Head of caudate nucleus (tissue), 42 donors: Measurements from ENCODE around the gene STIP1.

ENCODE experiments used
- DNase-seq, 42 donors: peaks; one replicate each; pipeline versions ENCODE4 v3.0.0 to v3.0.0-alpha.2; 2020 to 2021; ENCODE audit warnings: mixed read lengths in 7 of 42
- intact Hi-C: fragments of 100-400 bp; cut with DNase I; formaldehyde crosslinking; loops from one replicate; pipeline ENCODE4 v1.15.0; 2022

Gene STIP1

GRCh38 chr11:64185693-64186491, at the start of gene STIP1:
TSS of gene STIP1 (plus strand) at chr11:64186171. CDS start at chr11:64186262, 91 bp downstream.
- DNase-seq: peak; percentile 97 to 100 (median 99)
- intact Hi-C loops: no loop called here

GRCh38 chr11:64136765-64137441, 49.1 kb upstream of the STIP1 start:
- intact Hi-C loops: no loop called here
- DNase-seq: no peak

GRCh38 chr11:64138398-64138797, 47.6 kb upstream of the STIP1 start:
- no peak for DNase-seq
- intact Hi-C loops: no loop called here

- no peak for DNase-seq
- intact Hi-C loops: no loop called here
Measured at GRCh38 chr11:64139049-64139448, 46.9 kb upstream of the STIP1 start.

GRCh38 chr11:64140082-64140481, 45.9 kb upstream of the STIP1 start:
- DNase-seq: no peak
- intact Hi-C loops: loop anchor here (10.0 kb wide), 1 partner anchor 45 kb away; no protein-coding TSS in a partner anchor

- intact Hi-C loops: loop anchor here (10.0 kb wide), 1 partner anchor 46 kb away; no protein-coding TSS in a partner anchor
- DNase-seq: peak in 16 of 42 donors; percentile 31 to 70 (median 54)
Measured at GRCh38 chr11:64141081-64141783, 44.7 kb upstream of the STIP1 start.

- intact Hi-C loops: loop anchor here (10.0 kb wide), 1 partner anchor 50 kb away; no protein-coding TSS in a partner anchor
- DNase-seq: no peak
Measured at GRCh38 chr11:64144587-64145472, 41.1 kb upstream of the STIP1 start.

GRCh38 chr11:64146036-64146955, 39.7 kb upstream of the STIP1 start:
- intact Hi-C loops: loop anchor here (10.0 kb wide), 1 partner anchor 51 kb away; no protein-coding TSS in a partner anchor
- peak in 27 of 42 donors; percentile 22 to 84 (median 56) for DNase-seq

- intact Hi-C loops: loop anchor here (2.0 to 10.0 kb wide), 2 partner anchors 54 to 108 kb away; no protein-coding TSS in a partner anchor
- peak; percentile 86 to 97 (median 92) for DNase-seq
Measured at GRCh38 chr11:64148226-64148916, 37.6 kb upstream of the STIP1 start.

- no peak for DNase-seq
- intact Hi-C loops: loop anchor here (2.0 to 10.0 kb wide), 2 partner anchors 54 to 108 kb away; no protein-coding TSS in a partner anchor
Measured at GRCh38 chr11:64148917-64149617, 36.9 kb upstream of the STIP1 start.

GRCh38 chr11:64150051-64150450, 35.9 kb upstream of the STIP1 start:
- intact Hi-C loops: loop anchor here (10.0 kb wide), 1 partner anchor 315 kb away; the partner anchor contains the start of gene MARK2
- no peak for DNase-seq

GRCh38 chr11:64150481-64151239, 35.3 kb upstream of the STIP1 start:
- peak in 19 of 42 donors; percentile 22 to 72 (median 51) for DNase-seq
- intact Hi-C loops: loop anchor here (10.0 kb wide), 1 partner anchor 316 kb away; the partner anchor contains the start of gene MARK2

- intact Hi-C loops: loop anchor here (10.0 kb wide), 1 partner anchor 317 kb away; the partner anchor contains the start of gene MARK2
- no peak for DNase-seq
Measured at GRCh38 chr11:64151337-64151736, 34.6 kb upstream of the STIP1 start.

- peak; percentile 33 to 88 (median 76) for DNase-seq
- intact Hi-C loops: loop anchor here (2.0 to 10.0 kb wide), 2 partner anchors 152 to 318 kb away; partner anchors contain the start of gene MARK2
Measured at GRCh38 chr11:64152841-64153691, 32.9 kb upstream of the STIP1 start.
